Activated naive CD8-positive, alpha-beta T cell treated with anti-CD3 and anti-CD28 coated beads, Interleukin-2, amount 50 U/mL, for 16 hours (primary cell): Measurements from ENCODE around the gene PSEN2.
"Not testable (repeated sequence)": the region's sequence is repeated elsewhere in the genome, so short reads cannot be mapped to it uniquely, and the experiment has no call there.

ENCODE experiments used
- DNase-seq: peaks from one replicate; pipeline ENCODE4 v3.0.0-alpha.2; 2020; ENCODE audit warnings: low read depth, low spot score

The PSEN2 gene

GRCh38 chr1:226916497-226916896 is 46.1 kb downstream of the PSEN2 start:
- no peak for DNase-seq

GRCh38 chr1:226919587-226919986 is 49.2 kb downstream of the PSEN2 start:
- DNase-seq, result no peak

- no peak for DNase-seq
Observed at GRCh38 chr1:226919995-226920394, 49.6 kb downstream of the PSEN2 start.

- no peak for DNase-seq
Observed at GRCh38 chr1:226920446-226920894, 50.1 kb downstream of the PSEN2 start.

- DNase-seq, result no peak
Observed at GRCh38 chr1:226921504-226921903, 51.1 kb downstream of the PSEN2 start.

- DNase-seq, result not testable (repeated sequence)
Observed at GRCh38 chr1:226929260-226930111, 59.1 kb downstream of the PSEN2 start.

- no peak for DNase-seq
Observed at GRCh38 chr1:226934483-226935237, 64.2 kb downstream of the PSEN2 start.

- DNase-seq, result no peak
Observed at GRCh38 chr1:226937940-226938725, 67.7 kb downstream of the PSEN2 start.

- DNase-seq, result no peak
Observed at GRCh38 chr1:226938903-226939437, 68.6 kb downstream of the PSEN2 start.

- peak; percentile 9 for DNase-seq
Observed at GRCh38 chr1:226939438-226940028, 69.1 kb downstream of the PSEN2 start.

GRCh38 chr1:226940029-226940805 is 69.8 kb downstream of the PSEN2 start, which contains the start of gene COQ8A:
Gene COQ8A, plus strand, starts transcription at chr1:226940294. Its CDS starts 21,092 bp downstream, at chr1:226961386.
- DNase-seq, result peak; percentile 99

GRCh38 chr1:226940806-226941067 is 70.3 kb downstream of the PSEN2 start:
- DNase-seq, result no peak

GRCh38 chr1:226942392-226942791 is 72.0 kb downstream of the PSEN2 start:
- no peak for DNase-seq

- no peak for DNase-seq
Observed at GRCh38 chr1:226943156-226943555, 72.7 kb downstream of the PSEN2 start.

GRCh38 chr1:226943927-226944326 is 73.5 kb downstream of the PSEN2 start:
- DNase-seq, result no peak

- DNase-seq, result no peak
Observed at GRCh38 chr1:226945106-226945857, 74.9 kb downstream of the PSEN2 start.
